Activated CD4-positive, alpha-beta T cell treated with anti-CD3 and anti-CD28 coated beads, Interleukin-2, Interleukin-6, amounts not matched to agents 100 ng/mL and 50 ng/mL, durations not matched to agents 16 hours and 8 hours (primary cell): ENCODE measurements around the gene NOD2.

Source experiments
- DNase-seq: peaks from one replicate; pipeline ENCODE4 v3.0.0-alpha.2; 2020

Gene NOD2

GRCh38 chr16:50695017-50696000, 1.9 kb downstream of the NOD2 start:
- DNase-seq = no peak

GRCh38 chr16:50696126-50696525, 2.7 kb downstream of the NOD2 start:
- DNase-seq = no peak

- DNase-seq = peak; percentile 70
Observed at GRCh38 chr16:50696575-50697420, 3.4 kb downstream of the NOD2 start.

GRCh38 chr16:50697421-50697715, 4.0 kb downstream of the NOD2 start:
- no peak for DNase-seq

GRCh38 chr16:50697881-50698767, 4.7 kb downstream of the NOD2 start:
- DNase-seq = peak; percentile 55

GRCh38 chr16:50699326-50700159, 6.1 kb downstream of the NOD2 start:
- peak; percentile 76 for DNase-seq

- no peak for DNase-seq
Observed at GRCh38 chr16:50702725-50703124, 9.3 kb downstream of the NOD2 start.

GRCh38 chr16:50704245-50704644, 10.8 kb downstream of the NOD2 start:
- DNase-seq = no peak

- no peak for DNase-seq
Observed at GRCh38 chr16:50705436-50706110, 12.2 kb downstream of the NOD2 start.

GRCh38 chr16:50706250-50706649, 12.8 kb downstream of the NOD2 start:
- DNase-seq = no peak

GRCh38 chr16:50708373-50709060, 15.1 kb downstream of the NOD2 start:
- DNase-seq = peak; percentile 38

GRCh38 chr16:50709061-50709684, 15.8 kb downstream of the NOD2 start:
- DNase-seq = no peak

- DNase-seq = no peak
Observed at GRCh38 chr16:50709980-50710379, 16.6 kb downstream of the NOD2 start.

GRCh38 chr16:50711040-50711439, 17.6 kb downstream of the NOD2 start:
- DNase-seq = no peak

GRCh38 chr16:50711862-50712559, 18.6 kb downstream of the NOD2 start:
- DNase-seq = no peak

- no peak for DNase-seq
Observed at GRCh38 chr16:50712560-50712898, 19.1 kb downstream of the NOD2 start.

GRCh38 chr16:50712956-50713355, 19.6 kb downstream of the NOD2 start:
- no peak for DNase-seq

GRCh38 chr16:50717091-50717490, 23.7 kb downstream of the NOD2 start:
- DNase-seq = no peak

- no peak for DNase-seq
Observed at GRCh38 chr16:50717494-50717893, 24.1 kb downstream of the NOD2 start.
